Measurements from ENCODE around the gene SDHB.

GRCh38 chr1:17094664-17095063 is 40.8 kb upstream of the SDHB start:
- TF ChIP-seq CTCF (IDR thresholded peaks at IDR 0.05) (no peak), POLR2A (IDR thresholded peaks at IDR 0.05) (no peak)

Measured in uterus (tissue), 2 donors.